HEK293T (cell line): Measurements from ENCODE around the gene STIM1.

Source experiments
- BHLHE40 ChIP-seq: fragments of 450-650 bp; IDR thresholded peaks from 2 replicates; pipeline ENCODE4 v1.6.1; 2016; ENCODE audit warnings: mild to moderate bottlenecking, moderate library complexity, borderline replicate concordance
- FOXK2 ChIP-seq: fragments of 450-650 bp; IDR thresholded peaks from 2 replicates; pipeline ENCODE4 v1.6.1; 2016; ENCODE audit warnings: mild to moderate bottlenecking
- NFRKB ChIP-seq: fragments of 450-650 bp; IDR thresholded peaks from 2 replicates; pipeline ENCODE4 v1.6.1; 2016; ENCODE audit warnings: mild to moderate bottlenecking, moderate library complexity

DNA sequence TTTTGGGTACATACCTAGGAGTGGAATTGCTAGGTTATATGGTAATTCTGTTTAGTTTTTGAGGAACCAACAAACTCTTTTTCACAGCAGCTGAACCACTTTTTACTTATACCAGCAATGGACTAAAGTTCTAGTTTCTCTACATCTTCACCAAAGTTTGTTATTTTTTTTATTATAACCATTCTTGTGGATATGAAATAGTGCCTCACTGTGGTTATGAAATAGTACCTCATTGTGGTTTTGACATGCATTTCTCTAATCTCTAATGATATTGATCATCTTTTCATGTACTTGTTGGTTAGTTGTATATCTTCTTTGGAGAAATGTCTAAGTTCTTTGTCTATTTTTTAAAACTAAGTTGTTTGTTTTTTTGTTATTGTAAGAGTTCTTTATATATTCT lies 27.2 kb downstream of the STIM1 start:
- TF ChIP-seq BHLHE40, result no peak
- no peak for TF ChIP-seq NFRKB
- TF ChIP-seq FOXK2, result no peak
